LoVo (cell line): ENCODE measurements around the gene ATF2.

Source experiments
- DNase-seq: peaks from one replicate; pipeline ENCODE4 v3.0.0-alpha.2; 2016; ENCODE audit warnings: low spot score

The ATF2 gene

GRCh38 chr2:175080479-175080878 lies 87.5 kb downstream of the ATF2 start:
- DNase-seq, result no peak

- DNase-seq, result no peak
Measured at GRCh38 chr2:175076272-175076671, 91.7 kb downstream of the ATF2 start.

- no peak for DNase-seq
Measured at GRCh38 chr2:175074478-175074877, 93.5 kb downstream of the ATF2 start.

- no peak for DNase-seq
Measured at GRCh38 chr2:175068534-175068933, 99.5 kb downstream of the ATF2 start.

GRCh38 chr2:175066411-175066810 lies 101.6 kb downstream of the ATF2 start:
- DNase-seq, result no peak

- DNase-seq, result no peak
Measured at GRCh38 chr2:175064797-175065196, 103.2 kb downstream of the ATF2 start.

- no peak for DNase-seq
Measured at GRCh38 chr2:175063741-175064140, 104.3 kb downstream of the ATF2 start.

GRCh38 chr2:175062787-175063585 lies 105.0 kb downstream of the ATF2 start:
- no peak for DNase-seq

- DNase-seq, result no peak
Measured at GRCh38 chr2:175057078-175057685, 110.8 kb downstream of the ATF2 start.

GRCh38 chr2:175055993-175056392 lies 112.0 kb downstream of the ATF2 start:
- no peak for DNase-seq

GRCh38 chr2:175054340-175054739 lies 113.7 kb downstream of the ATF2 start:
- DNase-seq, result no peak

GRCh38 chr2:175049661-175050060 lies 118.3 kb downstream of the ATF2 start:
- no peak for DNase-seq

GRCh38 chr2:175048275-175048674 lies 119.7 kb downstream of the ATF2 start:
- no peak for DNase-seq

- DNase-seq, result no peak
Measured at GRCh38 chr2:175039490-175039889, 128.5 kb downstream of the ATF2 start.

- no peak for DNase-seq
Measured at GRCh38 chr2:175039031-175039430, 129.0 kb downstream of the ATF2 start.

GRCh38 chr2:175037941-175038340 lies 130.1 kb downstream of the ATF2 start:
- no peak for DNase-seq

- DNase-seq, result peak; percentile 57
Measured at GRCh38 chr2:175036582-175037018, 131.4 kb downstream of the ATF2 start.

- DNase-seq, result no peak
Measured at GRCh38 chr2:175035806-175036205, 132.2 kb downstream of the ATF2 start.

- DNase-seq, result no peak
Measured at GRCh38 chr2:175034716-175035115, 133.3 kb downstream of the ATF2 start.

GRCh38 chr2:175030380-175031271 lies 137.4 kb downstream of the ATF2 start:
- peak; percentile 9 for DNase-seq

GRCh38 chr2:175027755-175028154 lies 140.2 kb downstream of the ATF2 start:
- DNase-seq, result no peak

- no peak for DNase-seq
Measured at GRCh38 chr2:175026385-175026784, 141.6 kb downstream of the ATF2 start.

- no peak for DNase-seq
Measured at GRCh38 chr2:175025946-175026345, 142.1 kb downstream of the ATF2 start.
